Mesenchymal stem cell (in vitro differentiated cells and primary cell): ENCODE measurements around the gene PRSS58. TPM values are rescaled to one million over a fixed set of nuclear protein-coding genes. Genes with fewer than 3 reads are reported as not detected.

ENCODE experiments used
- DNase-seq: peaks from one replicate; pipeline ENCODE4 v3.0.0-alpha.2; 2013
- H2AFZ ChIP-seq: one replicate; pipeline ENCODE4 v1.6.1; 2013; ENCODE audit warnings: low read depth, mild to moderate bottlenecking, control low read depth, inconsistent platforms, low read length, moderate library complexity
- H2AK5ac ChIP-seq: 2 replicates; pipeline ENCODE4 v1.6.1; 2013; ENCODE audit warnings: low read length, moderate library complexity, mild to moderate bottlenecking, inconsistent platforms; ENCODE audit not compliant: severe bottlenecking
- H2BK120ac ChIP-seq: one replicate; pipeline ENCODE4 v1.6.1; 2013; ENCODE audit warnings: low read depth, mild to moderate bottlenecking, inconsistent platforms, low read length, moderate library complexity
- H2BK12ac ChIP-seq, 2 experiments: one replicate each; pipeline ENCODE4 v1.6.1; 2013; ENCODE audit warnings: inconsistent platforms in 2 of 2, low read length in 2 of 2, mild to moderate bottlenecking in 2 of 2, moderate library complexity in 2 of 2, control low read depth in 1 of 2
- H2BK15ac ChIP-seq: one replicate; pipeline ENCODE4 v1.6.1; 2013; ENCODE audit warnings: mild to moderate bottlenecking, low read depth, inconsistent platforms; ENCODE audit not compliant: poor library complexity, severe bottlenecking
- H2BK5ac ChIP-seq: 2 replicates; pipeline ENCODE4 v1.6.1; 2013; ENCODE audit warnings: low read depth, mild to moderate bottlenecking, low read length, control low read depth, inconsistent platforms; ENCODE audit not compliant: poor library complexity, severe bottlenecking
- H3K14ac ChIP-seq, 2 experiments: one replicate each; pipeline ENCODE4 v1.6.1; 2013; ENCODE audit warnings: inconsistent platforms in 2 of 2, low read length in 2 of 2, control low read depth in 1 of 2, mild to moderate bottlenecking in 1 of 2, moderate library complexity in 1 of 2
- H3K18ac ChIP-seq, 2 experiments: one replicate each; pipeline ENCODE4 v1.6.1; 2013; ENCODE audit warnings: inconsistent platforms in 2 of 2, low read length in 2 of 2, control low read depth in 1 of 2, low read depth in 1 of 2, mild to moderate bottlenecking in 1 of 2
- H3K23ac ChIP-seq, 2 experiments: one replicate each; pipeline ENCODE4 v1.6.1; 2013; ENCODE audit warnings: inconsistent platforms in 2 of 2, low read length in 2 of 2, mild to moderate bottlenecking in 2 of 2, moderate library complexity in 2 of 2, control low read depth in 1 of 2
- H3K27ac ChIP-seq: 2 replicates; pipeline ENCODE4 v1.5.1; 2013; ENCODE audit warnings: mild to moderate bottlenecking, moderate library complexity, low read length, control low read depth, inconsistent platforms; ENCODE audit not compliant: poor library complexity, severe bottlenecking
- H3K27me3 ChIP-seq, 2 experiments: 2 replicates each; pipeline versions ENCODE4 v1.6.1 to v1.7.0; 2013; ENCODE audit warnings: low read length in 2 of 2, mild to moderate bottlenecking in 2 of 2, moderate library complexity in 2 of 2, control low read depth in 1 of 2, inconsistent platforms in 1 of 2; ENCODE audit not compliant: control insufficient read depth in 1 of 2, insufficient read depth in 1 of 2
- H3K36me3 ChIP-seq, 2 experiments: 2 replicates each; pipeline versions ENCODE4 v1.6.1 to v1.7.0; 2013; ENCODE audit warnings: low read length in 2 of 2, control low read depth in 1 of 2, inconsistent platforms in 1 of 2, low read depth in 1 of 2, mild to moderate bottlenecking in 1 of 2; ENCODE audit not compliant: insufficient read depth in 2 of 2, control insufficient read depth in 1 of 2
- H3K4ac ChIP-seq, 2 experiments: one replicate each; pipeline ENCODE4 v1.6.1; 2013; ENCODE audit warnings: inconsistent platforms in 2 of 2, low read length in 2 of 2, mild to moderate bottlenecking in 2 of 2, moderate library complexity in 2 of 2, control low read depth in 1 of 2, low read depth in 1 of 2
- H3K4me1 ChIP-seq: 2 replicates; pipeline ENCODE4 v1.6.1; 2013; ENCODE audit warnings: low read depth, low read length, control low read depth; ENCODE audit not compliant: control insufficient read depth, insufficient read depth
- H3K4me2 ChIP-seq: 2 replicates; pipeline ENCODE4 v1.6.1; 2013; ENCODE audit warnings: low read length, mild to moderate bottlenecking, inconsistent platforms; ENCODE audit not compliant: poor library complexity, severe bottlenecking
- H3K4me3 ChIP-seq, 2 experiments: 2 replicates each; pipeline versions ENCODE4 v1.5.1 to v1.7.0; 2013; ENCODE audit warnings: low read length in 2 of 2, mild to moderate bottlenecking in 2 of 2, control low read depth in 1 of 2, low read depth in 1 of 2; ENCODE audit not compliant: insufficient read depth in 1 of 2
- H3K79me1 ChIP-seq: replicated peaks from 2 replicates; pipeline ENCODE4 v1.6.1; 2013; ENCODE audit warnings: mild to moderate bottlenecking, control low read depth, low read length, inconsistent platforms; ENCODE audit not compliant: poor library complexity, severe bottlenecking
- H3K9ac ChIP-seq: 2 replicates; pipeline ENCODE4 v1.7.0; 2013; ENCODE audit warnings: mild to moderate bottlenecking, low read length, moderate library complexity
- H3K9me3 ChIP-seq: 2 replicates; pipeline ENCODE4 v1.7.0; 2013; ENCODE audit warnings: mild to moderate bottlenecking, low read length; ENCODE audit not compliant: control insufficient read depth
- H4K8ac ChIP-seq: one replicate; pipeline ENCODE4 v1.6.1; 2013; ENCODE audit warnings: inconsistent platforms, mild to moderate bottlenecking, low read length, moderate library complexity
- H4K91ac ChIP-seq: one replicate; pipeline ENCODE4 v1.6.1; 2013; ENCODE audit warnings: mild to moderate bottlenecking, low read length, inconsistent platforms
- WGBS: methylation state at CpG from one replicate; pipeline ENCODE4 v1.1.7; 2013; ENCODE audit warnings: mixed read lengths; 5-methylcytosine and 5-hydroxymethylcytosine counted together
- small RNA-seq: library from polyadenylated mRNA; stranded (forward); fragments of <200 nt; extraction: miRNeasy Mini kit (QIAGEN cat#:217004); gene quantifications from one replicate; pipeline ENCODE3, GENCODE V24; 2013; ENCODE audit warnings: low read depth

PRSS58 gene

DNA sequence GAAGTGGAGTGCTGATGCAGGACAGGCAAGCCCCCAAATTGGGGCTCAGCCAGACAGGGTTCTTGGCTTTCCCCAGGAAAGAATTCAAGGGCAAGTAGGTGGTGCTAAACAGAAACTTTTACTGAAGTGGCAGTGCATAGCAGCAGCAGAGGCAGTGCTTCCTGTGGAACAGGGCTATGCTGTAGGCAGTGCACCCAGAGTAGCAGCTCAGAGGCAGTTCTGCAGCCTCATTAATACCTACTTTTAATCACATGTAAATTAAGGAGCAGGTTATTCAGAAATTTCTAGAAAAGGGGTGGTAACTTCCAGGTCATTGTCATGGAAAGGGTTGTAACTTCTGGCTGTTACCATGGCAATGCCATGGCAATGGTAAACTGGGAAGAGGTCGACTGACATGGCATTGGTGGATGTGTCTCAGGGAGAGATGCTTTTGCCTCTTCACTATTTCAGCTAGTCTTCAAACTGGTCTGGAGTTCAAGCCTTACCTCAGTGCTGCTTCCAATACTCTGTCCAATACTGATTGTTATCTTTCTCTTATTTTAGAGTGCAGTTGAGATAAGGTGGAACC is 29.2 kb downstream of the PRSS58 start:
- DNase-seq = no peak
- H3K4me3 ChIP-seq = no peak overlapping the region

More for the DNA sequence above, 29.2 kb downstream of the PRSS58 start:
- Histone ChIP-seq H2BK12ac (no peak overlapping the region), H2BK15ac (no peak overlapping the region), H3K23ac (no peak overlapping the region), H3K9ac (no peak overlapping the region), H3K9me3 (no peaks in the 10 kb centered on the region), H3K4ac (no peak overlapping the region), H4K8ac (no peak overlapping the region), H3K14ac (no peak overlapping the region), H2AFZ (no peak overlapping the region), H2AK5ac (no peak overlapping the region), H4K91ac (no peak overlapping the region), H3K27me3 (no peaks in the 10 kb centered on the region), H3K4me2 (no peak overlapping the region), H3K18ac (no peak overlapping the region), H3K4me1 (no peaks in the 10 kb centered on the region), H2BK5ac (no peak overlapping the region), H2BK120ac (no peak overlapping the region), H3K36me3 (no peaks in the 10 kb centered on the region), H3K79me1 (no peaks in the 10 kb centered on the region), H3K27ac (no peak overlapping the region)
- 38% methylated on average over 1 of the region's 1 CpG for WGBS

Small RNAs within 50 kb of the gene (small RNA-seq; reads per million reads assigned to genes)
- gene TRBV1 = not detected
